Osteoblast (primary cell): Measurements from ENCODE around the gene PRKN. TPM values are rescaled to one million over a fixed set of nuclear protein-coding genes. Genes with fewer than 3 reads are reported as not detected.

Experiments
- DNase-seq: peaks from one replicate; pipeline ENCODE4 v3.0.0; 2011; ENCODE audit warnings: low spot score, mixed read lengths; ENCODE audit not compliant: insufficient read length; ENCODE audit errors: missing footprints
- H2AFZ ChIP-seq: 2 replicates; pipeline ENCODE4 v1.6.0; 2011; ENCODE audit warnings: mild to moderate bottlenecking, low read length
- H3K27ac ChIP-seq: 2 replicates; pipeline ENCODE4 v1.5.1; 2011; ENCODE audit warnings: mild to moderate bottlenecking, low read depth, low read length, moderate library complexity
- H3K27me3 ChIP-seq: 2 replicates; pipeline ENCODE4 v1.6.0; 2012; ENCODE audit warnings: mild to moderate bottlenecking, control low read depth, inconsistent platforms, low read length, moderate library complexity; ENCODE audit not compliant: insufficient read depth
- H3K36me3 ChIP-seq: 2 replicates; pipeline ENCODE4 v1.5.1; 2011; ENCODE audit warnings: mild to moderate bottlenecking, low read length, control low read depth, moderate library complexity; ENCODE audit not compliant: insufficient read depth
- H3K4me1 ChIP-seq: 2 replicates; pipeline ENCODE4 v1.5.1; 2011; ENCODE audit warnings: mild to moderate bottlenecking, low read length, control low read depth, moderate library complexity; ENCODE audit not compliant: insufficient read depth
- H3K4me2 ChIP-seq: 2 replicates; pipeline ENCODE4 v1.6.0; 2011; ENCODE audit warnings: mild to moderate bottlenecking, low read length; ENCODE audit not compliant: insufficient read depth
- H3K4me3 ChIP-seq: fragments of 200-600 bp; sonication (generic); 3 replicates; pipeline ENCODE4 v1.5.1; 2012; ENCODE audit warnings: mild to moderate bottlenecking, low read length, inconsistent platforms; ENCODE audit not compliant: insufficient read depth
- H3K79me2 ChIP-seq: 2 replicates; pipeline ENCODE4 v1.6.0; 2012; ENCODE audit warnings: mild to moderate bottlenecking, low read length, control low read depth, inconsistent platforms; ENCODE audit not compliant: insufficient read depth
- H3K9me3 ChIP-seq: 2 replicates; pipeline ENCODE4 v1.5.1; 2011; ENCODE audit warnings: low read depth, low read length, control low read depth
- H4K20me1 ChIP-seq: 2 replicates; pipeline ENCODE4 v1.6.0; 2012; ENCODE audit warnings: mild to moderate bottlenecking, low read length, control low read depth; ENCODE audit not compliant: insufficient read depth
- total RNA-seq: library from RNA; depleted of rRNA; stranded (reverse); fragments of >200 nt; gene quantifications from 2 replicates; pipeline ENCODE4 v1.2.3, GENCODE V29; 2012
- TF ChIP-seq, protein P1 (sequence below): IDR thresholded peaks from 2 replicates; pipeline ENCODE4 v1.5.1; 2011; ENCODE audit warnings: mild to moderate bottlenecking, low read depth, low read length, moderate library complexity; ENCODE audit errors: extremely low read depth

The PRKN gene
- total RNA-seq, 1 donor: 2.9 TPM

DNA sequence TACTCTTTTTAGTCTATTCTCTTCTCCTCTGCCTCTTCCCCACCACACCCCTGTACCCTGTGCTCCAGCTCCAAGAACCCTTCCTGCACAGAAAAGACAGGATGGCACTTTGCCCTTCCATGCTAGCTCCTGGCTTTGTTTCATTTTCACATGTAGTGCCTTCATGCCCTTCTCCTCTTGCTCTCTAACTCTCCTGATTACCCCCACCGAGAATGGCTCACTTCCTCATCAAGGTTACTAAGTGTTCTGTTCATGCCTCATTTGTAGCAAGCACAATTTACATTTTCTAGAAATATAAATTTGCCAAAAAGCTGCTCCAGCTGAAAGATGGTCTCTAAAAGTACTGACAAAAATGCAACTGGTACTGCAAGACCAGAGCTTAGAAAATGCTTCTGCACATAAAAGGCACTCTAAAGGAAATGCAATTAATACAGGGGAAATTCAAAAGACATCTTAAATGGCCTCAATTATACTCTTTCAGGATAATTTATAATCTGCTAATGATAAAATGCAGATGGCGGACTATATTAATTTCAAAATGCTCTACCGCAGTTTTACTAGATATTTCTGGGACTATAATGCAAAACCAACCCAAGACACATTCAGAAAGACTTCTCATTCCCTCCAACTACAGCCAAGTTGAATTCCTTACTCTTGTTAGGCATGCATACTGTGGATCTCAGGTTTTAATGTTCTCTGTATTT is 570.2 kb downstream of the PRKN start:
- Histone ChIP-seq H4K20me1 (no peaks in the 10 kb centered on the region), H3K36me3 (no peaks in the 10 kb centered on the region), H3K9me3 (peaks cover 6% of the 10 kb centered on the region), H3K4me2 (no peak overlapping the region), H3K4me3 (no peak overlapping the region), H3K79me2 (no peaks in the 10 kb centered on the region), H3K27me3 (no peaks in the 10 kb centered on the region), H2AFZ (no peak overlapping the region), H3K4me1 (no peaks in the 10 kb centered on the region), H3K27ac (no peak overlapping the region)
- DNase-seq: no peak
- TF ChIP-seq, protein P1, sequence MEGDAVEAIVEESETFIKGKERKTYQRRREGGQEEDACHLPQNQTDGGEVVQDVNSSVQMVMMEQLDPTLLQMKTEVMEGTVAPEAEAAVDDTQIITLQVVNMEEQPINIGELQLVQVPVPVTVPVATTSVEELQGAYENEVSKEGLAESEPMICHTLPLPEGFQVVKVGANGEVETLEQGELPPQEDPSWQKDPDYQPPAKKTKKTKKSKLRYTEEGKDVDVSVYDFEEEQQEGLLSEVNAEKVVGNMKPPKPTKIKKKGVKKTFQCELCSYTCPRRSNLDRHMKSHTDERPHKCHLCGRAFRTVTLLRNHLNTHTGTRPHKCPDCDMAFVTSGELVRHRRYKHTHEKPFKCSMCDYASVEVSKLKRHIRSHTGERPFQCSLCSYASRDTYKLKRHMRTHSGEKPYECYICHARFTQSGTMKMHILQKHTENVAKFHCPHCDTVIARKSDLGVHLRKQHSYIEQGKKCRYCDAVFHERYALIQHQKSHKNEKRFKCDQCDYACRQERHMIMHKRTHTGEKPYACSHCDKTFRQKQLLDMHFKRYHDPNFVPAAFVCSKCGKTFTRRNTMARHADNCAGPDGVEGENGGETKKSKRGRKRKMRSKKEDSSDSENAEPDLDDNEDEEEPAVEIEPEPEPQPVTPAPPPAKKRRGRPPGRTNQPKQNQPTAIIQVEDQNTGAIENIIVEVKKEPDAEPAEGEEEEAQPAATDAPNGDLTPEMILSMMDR: no peak

DNA sequence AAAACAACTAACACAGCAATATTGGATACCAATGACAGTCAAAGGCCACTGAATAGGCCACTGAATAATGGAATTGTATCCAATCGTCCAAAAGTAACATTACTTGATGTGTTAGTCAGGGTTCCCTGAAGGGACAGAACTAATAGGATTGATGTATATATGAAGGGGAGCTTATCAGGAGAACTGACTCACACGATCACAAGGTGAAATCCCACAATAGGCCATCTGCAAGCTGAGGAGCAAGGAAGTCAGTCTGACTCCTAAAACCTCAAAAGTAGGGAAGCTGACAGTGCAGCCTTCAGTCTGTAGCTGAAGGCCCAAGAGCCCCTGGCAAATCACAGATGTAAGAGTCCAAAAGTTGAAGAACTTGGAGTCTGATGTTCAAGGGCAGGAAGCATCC is 571.4 kb downstream of the PRKN start:
- Histone ChIP-seq H3K27me3 (no peaks in the 10 kb centered on the region), H3K9me3 (peaks cover 5% of the 10 kb centered on the region), H3K79me2 (no peaks in the 10 kb centered on the region), H3K4me2 (no peak overlapping the region), H4K20me1 (no peaks in the 10 kb centered on the region), H3K36me3 (no peaks in the 10 kb centered on the region), H3K4me1 (no peaks in the 10 kb centered on the region), H3K27ac (no peak overlapping the region), H2AFZ (no peak overlapping the region), H3K4me3 (no peak overlapping the region)
- DNase-seq: no peak
- TF ChIP-seq, protein P1: no peak

DNA sequence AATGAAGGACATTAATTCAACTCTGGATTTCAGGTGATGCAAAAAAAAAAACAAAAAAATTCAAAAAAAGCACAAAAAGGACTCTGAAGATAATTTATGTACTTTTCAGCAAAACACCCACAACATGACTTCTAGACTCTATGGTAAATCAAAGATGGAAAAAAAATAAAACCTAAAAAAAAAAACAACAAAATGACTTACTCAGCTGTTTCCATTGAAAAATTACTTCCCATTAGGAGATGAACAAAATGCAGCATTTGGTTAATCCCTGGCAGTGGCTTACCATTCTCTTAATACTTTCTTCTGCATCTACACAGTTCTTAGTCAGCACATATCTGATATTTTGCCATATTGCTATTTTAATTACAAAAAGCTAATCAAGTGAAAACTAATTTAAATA is 572.6 kb downstream of the PRKN start:
- no peak overlapping the region for H2AFZ ChIP-seq
- no peaks in the 10 kb centered on the region for H3K79me2 ChIP-seq
- H3K4me2 ChIP-seq: no peak overlapping the region
- H3K4me3 ChIP-seq: no peak overlapping the region
- no peaks in the 10 kb centered on the region for H3K27me3 ChIP-seq
- H4K20me1 ChIP-seq: no peaks in the 10 kb centered on the region
- TF ChIP-seq, protein P1: no peak
- DNase-seq: no peak
- no peaks in the 10 kb centered on the region for H3K4me1 ChIP-seq
- no peaks in the 10 kb centered on the region for H3K36me3 ChIP-seq
- peaks cover 2% of the 10 kb centered on the region for H3K9me3 ChIP-seq
- no peak overlapping the region for H3K27ac ChIP-seq

DNA sequence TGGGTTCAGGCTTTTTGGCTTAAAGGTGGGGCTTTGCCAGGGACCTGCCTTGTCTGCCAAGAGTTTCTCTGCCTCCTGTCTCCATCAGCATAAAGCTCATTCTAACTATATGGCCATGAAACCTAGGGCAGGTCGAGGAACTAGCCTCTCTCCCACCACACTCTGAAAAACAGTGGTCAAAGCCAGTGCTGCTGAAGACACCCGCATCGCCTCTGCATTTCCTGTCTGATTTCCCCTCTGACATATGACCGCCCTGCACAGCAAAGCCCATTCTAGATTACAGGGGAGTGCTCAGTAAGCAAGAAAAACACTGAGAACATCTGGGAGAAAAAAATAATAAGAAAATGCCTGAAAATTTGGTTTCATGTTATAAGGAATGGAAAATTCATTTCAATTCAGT is 573.6 kb downstream of the PRKN start:
- Histone ChIP-seq H3K36me3 (no peaks in the 10 kb centered on the region), H3K9me3 (peaks cover 2% of the 10 kb centered on the region), H3K79me2 (no peaks in the 10 kb centered on the region), H4K20me1 (no peaks in the 10 kb centered on the region), H3K27ac (no peak overlapping the region), H3K4me3 (no peak overlapping the region), H3K27me3 (no peaks in the 10 kb centered on the region), H2AFZ (no peak overlapping the region), H3K4me2 (no peak overlapping the region), H3K4me1 (no peaks in the 10 kb centered on the region)
- TF ChIP-seq, protein P1: no peak
- no peak for DNase-seq
